ENCODE measurements around the gene SYTL3. TPM values are rescaled to one million over a fixed set of nuclear protein-coding genes. Genes with fewer than 3 reads are reported as not detected.

The SYTL3 gene
- total RNA-seq, 1 experiment from 2014 or later: 0.28 TPM

DNA sequence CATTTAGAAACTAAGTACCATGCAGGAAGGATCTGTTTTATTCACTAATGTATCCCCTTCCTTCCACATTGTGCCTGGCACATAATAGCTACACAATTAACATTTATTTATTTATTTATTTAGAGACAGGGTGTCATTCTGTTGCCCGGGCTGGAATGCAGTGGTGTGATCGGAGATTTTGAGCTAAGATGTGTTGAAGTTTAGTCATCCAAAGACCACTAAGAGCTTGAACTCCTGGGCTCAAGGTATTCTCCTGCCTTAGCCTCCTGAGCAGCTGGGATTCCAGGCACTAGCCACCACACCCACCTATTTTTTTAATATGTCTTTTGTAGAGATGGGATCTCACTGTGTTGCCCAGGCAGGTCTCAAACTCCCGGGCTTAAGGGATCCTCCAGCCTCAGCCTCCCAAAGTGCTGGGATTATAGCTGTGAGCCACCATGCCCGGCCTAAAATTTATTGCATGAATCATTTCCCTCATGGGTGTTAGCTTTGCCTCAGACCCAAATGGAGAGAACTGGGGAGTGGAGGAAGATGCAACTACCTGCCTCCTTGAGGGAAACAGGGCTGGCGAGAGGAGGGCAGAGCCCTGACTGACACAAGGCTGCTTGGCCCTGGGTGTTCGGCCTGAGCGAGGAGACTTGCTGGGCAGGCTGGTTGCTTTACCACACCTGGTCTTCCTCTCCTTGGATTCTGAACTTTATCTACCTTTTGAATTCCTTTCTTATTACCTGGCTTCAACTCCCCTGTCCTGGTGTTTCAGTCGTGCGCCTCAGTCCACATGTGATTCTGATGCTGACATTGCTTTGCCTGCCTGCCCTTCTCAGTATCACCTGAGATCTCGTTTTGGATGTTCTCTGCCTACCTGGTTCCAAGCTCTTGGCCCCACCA lies 3.6 kb upstream of the SYTL3 start:
- POLR2A ChIA-PET: no interaction called here
- peak overlapping the region; percentile 88 for H3K4me3 Mint-ChIP-seq
- CTCF ChIA-PET: interaction anchor here (1.1 to 4.8 kb wide), 4 partner anchors 13 to 488 kb away, joined by 3 to 36 read pairs (median 5); partner anchors contain the start of gene RSPH3
- H3K36me3 Mint-ChIP-seq: peaks cover 4% of the 10 kb centered on the region; the same call in 1 of the 2 replicates
- H3K27me3 Mint-ChIP-seq (ENCODE audit: low read depth): peaks cover 15% of the 10 kb centered on the region
- no peak for ATAC-seq
- no peaks in the 10 kb centered on the region for H3K9me3 Mint-ChIP-seq
- H3K4me1 Mint-ChIP-seq: peaks cover 25% of the 10 kb centered on the region
- TF ChIP-seq ZNF423 (CRISPR knock-in tag; IDR thresholded peaks at IDR 0.05) (no peak), NR2C2 (CRISPR knock-in tag; IDR thresholded peaks at IDR 0.05) (no peak), STAT6 (CRISPR knock-in tag; conservative IDR thresholded peaks at IDR 0.05; ENCODE audit: low read depth) (no peak)
- no peak overlapping the region for H3K27ac Mint-ChIP-seq
- DNase-seq (ENCODE audit: low spot score): no peak

DNA sequence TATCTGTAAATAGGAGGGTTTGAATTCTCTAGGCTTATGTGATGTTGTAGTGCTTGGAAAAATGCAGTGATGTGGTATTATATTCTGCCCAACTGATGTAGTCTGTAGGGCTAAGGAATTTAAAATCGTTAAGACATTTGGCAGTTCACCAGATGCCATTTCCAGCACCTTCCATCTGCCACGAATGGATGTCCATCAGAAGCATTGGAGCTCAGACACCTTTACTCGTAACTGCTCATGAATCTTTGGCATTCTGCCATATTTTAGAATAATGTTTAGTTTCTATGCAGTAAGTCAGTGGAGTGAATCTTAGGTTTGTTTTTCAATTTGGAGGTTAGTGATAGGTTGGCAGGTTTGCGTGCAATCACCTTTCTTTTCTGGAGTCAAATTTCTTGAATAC lies 2.4 kb upstream of the SYTL3 start:
- H3K4me1 Mint-ChIP-seq: peaks cover 18% of the 10 kb centered on the region
- no peak for DNase-seq (ENCODE audit: low spot score)
- H3K27ac Mint-ChIP-seq: no peak overlapping the region
- TF ChIP-seq JUN (CRISPR knock-in tag; IDR thresholded peaks at IDR 0.05): no peak
- no peak for TF ChIP-seq ZNF219 (CRISPR knock-in tag; IDR thresholded peaks at IDR 0.05; ENCODE audit: borderline replicate concordance)
- no peak for TF ChIP-seq SP1 (CRISPR knock-in tag; conservative IDR thresholded peaks at IDR 0.05)
- TF ChIP-seq USF1 (CRISPR knock-in tag; IDR thresholded peaks at IDR 0.05): no peak
- TF ChIP-seq, protein P1, sequence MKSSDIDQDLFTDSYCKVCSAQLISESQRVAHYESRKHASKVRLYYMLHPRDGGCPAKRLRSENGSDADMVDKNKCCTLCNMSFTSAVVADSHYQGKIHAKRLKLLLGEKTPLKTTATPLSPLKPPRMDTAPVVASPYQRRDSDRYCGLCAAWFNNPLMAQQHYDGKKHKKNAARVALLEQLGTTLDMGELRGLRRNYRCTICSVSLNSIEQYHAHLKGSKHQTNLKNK (CRISPR knock-in tag; IDR thresholded peaks at IDR 0.05): no peak
- no peak for TF ChIP-seq HMGA2 (CRISPR knock-in tag; IDR thresholded peaks at IDR 0.05)
- TF ChIP-seq, protein P2, sequence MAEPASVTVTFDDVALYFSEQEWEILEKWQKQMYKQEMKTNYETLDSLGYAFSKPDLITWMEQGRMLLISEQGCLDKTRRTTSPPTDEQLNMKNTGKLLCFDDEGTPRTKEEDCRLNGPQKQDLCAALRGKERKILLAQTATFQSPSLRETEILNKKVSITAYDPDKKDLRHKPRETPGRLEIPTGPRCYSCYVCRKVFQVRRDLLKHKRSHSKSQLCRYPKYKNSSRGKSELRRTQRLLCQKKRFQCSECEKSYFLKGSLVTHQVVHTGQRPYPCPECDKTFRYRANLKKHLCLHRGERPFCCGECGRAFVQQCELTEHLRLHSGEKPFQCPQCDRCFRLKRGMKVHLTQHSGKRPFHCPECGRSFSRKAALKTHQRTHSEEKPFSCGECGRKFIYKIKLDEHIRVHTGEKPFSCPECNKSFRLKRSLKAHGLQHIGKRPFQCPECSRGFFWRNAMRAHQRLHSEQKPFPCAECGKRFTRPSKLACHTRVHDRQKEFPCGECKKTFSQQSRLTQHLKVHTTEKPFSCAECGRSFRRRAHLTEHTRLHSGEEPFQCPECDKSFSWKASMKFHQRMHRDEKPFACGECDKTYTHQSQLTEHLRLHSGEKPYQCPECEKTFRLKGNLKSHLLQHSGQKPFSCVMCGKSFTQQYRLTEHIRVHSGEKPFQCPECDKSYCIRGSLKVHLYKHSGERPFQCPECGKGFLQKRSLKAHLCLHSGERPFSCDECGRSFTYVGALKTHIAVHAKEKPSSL (CRISPR knock-in tag; conservative IDR thresholded peaks at IDR 0.05): no peak
- no peak for TF ChIP-seq MAX (CRISPR knock-in tag; IDR thresholded peaks at IDR 0.05)
- TF ChIP-seq EMX1 (CRISPR knock-in tag; IDR thresholded peaks at IDR 0.05): no peak
- TF ChIP-seq, protein P3, sequence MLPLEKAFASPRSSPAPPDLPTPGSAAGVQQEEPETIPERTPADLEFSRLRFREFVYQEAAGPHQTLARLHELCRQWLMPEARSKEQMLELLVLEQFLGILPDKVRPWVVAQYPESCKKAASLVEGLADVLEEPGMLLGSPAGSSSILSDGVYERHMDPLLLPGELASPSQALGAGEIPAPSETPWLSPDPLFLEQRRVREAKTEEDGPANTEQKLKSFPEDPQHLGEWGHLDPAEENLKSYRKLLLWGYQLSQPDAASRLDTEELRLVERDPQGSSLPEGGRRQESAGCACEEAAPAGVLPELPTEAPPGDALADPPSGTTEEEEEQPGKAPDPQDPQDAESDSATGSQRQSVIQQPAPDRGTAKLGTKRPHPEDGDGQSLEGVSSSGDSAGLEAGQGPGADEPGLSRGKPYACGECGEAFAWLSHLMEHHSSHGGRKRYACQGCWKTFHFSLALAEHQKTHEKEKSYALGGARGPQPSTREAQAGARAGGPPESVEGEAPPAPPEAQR (CRISPR knock-in tag; IDR thresholded peaks at IDR 0.05): no peak
- TF ChIP-seq E2F5 (CRISPR knock-in tag; IDR thresholded peaks at IDR 0.05): no peak
- TF ChIP-seq, protein P4, sequence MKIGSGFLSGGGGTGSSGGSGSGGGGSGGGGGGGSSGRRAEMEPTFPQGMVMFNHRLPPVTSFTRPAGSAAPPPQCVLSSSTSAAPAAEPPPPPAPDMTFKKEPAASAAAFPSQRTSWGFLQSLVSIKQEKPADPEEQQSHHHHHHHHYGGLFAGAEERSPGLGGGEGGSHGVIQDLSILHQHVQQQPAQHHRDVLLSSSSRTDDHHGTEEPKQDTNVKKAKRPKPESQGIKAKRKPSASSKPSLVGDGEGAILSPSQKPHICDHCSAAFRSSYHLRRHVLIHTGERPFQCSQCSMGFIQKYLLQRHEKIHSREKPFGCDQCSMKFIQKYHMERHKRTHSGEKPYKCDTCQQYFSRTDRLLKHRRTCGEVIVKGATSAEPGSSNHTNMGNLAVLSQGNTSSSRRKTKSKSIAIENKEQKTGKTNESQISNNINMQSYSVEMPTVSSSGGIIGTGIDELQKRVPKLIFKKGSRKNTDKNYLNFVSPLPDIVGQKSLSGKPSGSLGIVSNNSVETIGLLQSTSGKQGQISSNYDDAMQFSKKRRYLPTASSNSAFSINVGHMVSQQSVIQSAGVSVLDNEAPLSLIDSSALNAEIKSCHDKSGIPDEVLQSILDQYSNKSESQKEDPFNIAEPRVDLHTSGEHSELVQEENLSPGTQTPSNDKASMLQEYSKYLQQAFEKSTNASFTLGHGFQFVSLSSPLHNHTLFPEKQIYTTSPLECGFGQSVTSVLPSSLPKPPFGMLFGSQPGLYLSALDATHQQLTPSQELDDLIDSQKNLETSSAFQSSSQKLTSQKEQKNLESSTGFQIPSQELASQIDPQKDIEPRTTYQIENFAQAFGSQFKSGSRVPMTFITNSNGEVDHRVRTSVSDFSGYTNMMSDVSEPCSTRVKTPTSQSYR (CRISPR knock-in tag; IDR thresholded peaks at IDR 0.05): no peak
- ChIA-PET CTCF (interaction anchor here (0.6 to 4.8 kb wide), 2 partner anchors 12 to 33 kb away, joined by 4 to 36 read pairs; no protein-coding TSS in a partner anchor), POLR2A (no interaction called here)
- H3K9me3 Mint-ChIP-seq: no peaks in the 10 kb centered on the region
- no peak for ATAC-seq
- no peaks in the 10 kb centered on the region for H3K36me3 Mint-ChIP-seq
- no peak overlapping the region for H3K4me3 Mint-ChIP-seq
- H3K27me3 Mint-ChIP-seq (ENCODE audit: low read depth): peaks cover 15% of the 10 kb centered on the region

Data from WTC11 (cell line).